Coronary artery (tissue), 2 donors: ENCODE measurements around the gene CLCN6.

Source experiments
- DNase-seq: peaks from one replicate; pipeline ENCODE4 v3.0.0-alpha.2; 2017; ENCODE audit warnings: low spot score
- H3K27ac ChIP-seq, 2 donors: fragments of 200-600 bp; sonication (generic); one replicate each; pipeline ENCODE4 v1.5.1; 2016 to 2019
- H3K4me3 ChIP-seq: fragments of 200-600 bp; sonication (generic); 2 replicates; pipeline ENCODE4 v1.5.1; 2016; ENCODE audit warnings: mild to moderate bottlenecking, moderate library complexity
- CTCF ChIP-seq: fragments of 200-600 bp; sonication (generic); IDR thresholded peaks from one replicate; pipeline ENCODE4 v1.5.1; 2019; ENCODE audit warnings: antibody characterized with exemption

The CLCN6 gene

DNA sequence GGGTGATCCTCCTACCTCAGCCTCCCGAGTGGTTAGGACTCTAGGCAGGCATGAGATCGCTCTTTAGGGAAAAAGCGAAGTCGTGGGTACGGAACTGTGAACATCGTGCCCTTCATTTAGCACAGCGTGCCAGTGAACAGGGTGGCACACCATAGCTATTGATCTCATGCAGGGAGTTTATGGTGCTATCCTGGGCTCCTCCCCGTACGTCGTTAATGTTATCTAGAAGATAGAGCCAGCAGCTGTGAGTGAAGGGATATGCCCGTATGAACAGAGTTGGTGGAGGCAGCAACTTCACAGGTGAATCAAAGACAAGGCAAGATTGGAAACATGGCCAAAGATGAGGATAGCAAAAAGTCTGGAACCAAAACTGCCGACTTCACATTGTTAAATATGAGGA is 11.2 kb downstream of the CLCN6 start:
- TF ChIP-seq CTCF: no peak
- Histone ChIP-seq H3K27ac (no peak overlapping the region), H3K4me3 (no peak overlapping the region)
- no peak for DNase-seq

GRCh38 chr1:11822091-11822490 is 16.1 kb downstream of the CLCN6 start:
- DNase-seq: no peak
- H3K4me3 ChIP-seq: no peak overlapping the region
- no peak for TF ChIP-seq CTCF
- no peak overlapping the region for H3K27ac ChIP-seq

GRCh38 chr1:11823366-11824137 is 17.6 kb downstream of the CLCN6 start:
- TF ChIP-seq CTCF: no peak
- no peak overlapping the region for H3K4me3 ChIP-seq
- H3K27ac ChIP-seq: no peak overlapping the region
- DNase-seq: no peak

GRCh38 chr1:11825131-11825530 is 19.1 kb downstream of the CLCN6 start:
- no peak for TF ChIP-seq CTCF

GRCh38 chr1:11826946-11827345 is 21.0 kb downstream of the CLCN6 start:
- Histone ChIP-seq H3K4me3 (no peak overlapping the region), H3K27ac (no peak overlapping the region)
- TF ChIP-seq CTCF: no peak
- DNase-seq: no peak

More at GRCh38 chr1:11825131-11825530, 19.1 kb downstream of the CLCN6 start:
- Histone ChIP-seq H3K4me3 (no peak overlapping the region), H3K27ac (no peak overlapping the region)
- no peak for DNase-seq

DNA sequence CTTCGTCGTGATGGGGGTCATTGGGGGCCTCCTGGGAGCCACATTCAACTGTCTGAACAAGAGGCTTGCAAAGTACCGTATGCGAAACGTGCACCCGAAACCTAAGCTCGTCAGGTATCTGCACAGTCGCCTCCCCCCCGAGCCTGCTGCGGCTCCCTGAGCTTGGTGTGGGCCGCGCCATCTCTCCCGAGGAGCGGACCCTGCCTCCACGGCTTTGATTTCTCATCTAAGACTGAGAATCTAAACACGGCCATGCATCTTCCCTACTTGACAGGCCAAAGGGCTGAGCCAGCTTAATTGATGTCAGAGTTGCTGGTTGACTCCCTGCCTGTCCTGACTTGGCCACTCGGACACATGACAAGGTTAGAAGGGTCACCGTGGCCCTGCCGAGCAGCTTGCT is 22.5 kb downstream of the CLCN6 start:
- TF ChIP-seq CTCF: no peak
- H3K4me3 ChIP-seq: no peak overlapping the region
- no peak for DNase-seq

More for the DNA sequence above, 22.5 kb downstream of the CLCN6 start:
- no peak overlapping the region for H3K27ac ChIP-seq
